ENCODE results near the gene PRSS21.

Gene PRSS21

GRCh38 chr16:2825906-2826305, 8.9 kb downstream of the PRSS21 start:
- no peak for DNase-seq (ENCODE audit: low read depth)

GRCh38 chr16:2826591-2827373, 9.7 kb downstream of the PRSS21 start:
- DNase-seq (ENCODE audit: low read depth), result no peak

More at GRCh38 chr16:2825906-2826305, 8.9 kb downstream of the PRSS21 start:
- no peak overlapping the region for H3K4me3 ChIP-seq (ENCODE audit: low read depth, low read length)
- no peak for TF ChIP-seq CTCF (IDR thresholded peaks at IDR 0.05; ENCODE audit: control insufficient read depth, extremely low read depth, insufficient read depth)

GRCh38 chr16:2827374-2827791, 10.3 kb downstream of the PRSS21 start:
- DNase-seq (ENCODE audit: low read depth), result no peak
- no peak overlapping the region for H3K4me3 ChIP-seq (ENCODE audit: low read depth, low read length)
- TF ChIP-seq CTCF (IDR thresholded peaks at IDR 0.05; ENCODE audit: control insufficient read depth, extremely low read depth, insufficient read depth), result no peak

More at GRCh38 chr16:2826591-2827373, 9.7 kb downstream of the PRSS21 start:
- no peak for TF ChIP-seq CTCF (IDR thresholded peaks at IDR 0.05; ENCODE audit: control insufficient read depth, extremely low read depth, insufficient read depth)
- H3K4me3 ChIP-seq (ENCODE audit: low read depth, low read length), result no peak overlapping the region

- TF ChIP-seq CTCF (IDR thresholded peaks at IDR 0.05; ENCODE audit: control insufficient read depth, extremely low read depth, insufficient read depth), result no peak
- H3K4me3 ChIP-seq (ENCODE audit: low read depth, low read length), result no peak overlapping the region
- DNase-seq (ENCODE audit: low read depth), result no peak
Observed at GRCh38 chr16:2827831-2828520, 10.9 kb downstream of the PRSS21 start.

DNA sequence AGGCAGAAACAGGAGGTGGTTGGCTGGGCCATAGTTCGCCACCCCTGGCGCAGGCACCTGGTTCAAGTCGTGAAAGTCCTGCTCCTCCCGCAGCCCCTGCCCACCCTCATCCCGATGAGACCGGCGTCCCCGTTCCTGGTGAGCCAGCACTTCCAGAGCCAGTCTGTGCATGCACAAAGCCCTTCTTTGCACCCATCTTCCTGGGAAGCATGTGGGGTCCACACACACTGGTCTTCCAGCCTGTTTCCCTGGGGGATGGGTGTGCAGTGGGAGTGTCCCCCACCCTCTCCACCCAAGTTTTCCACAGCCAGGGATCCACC, 11.4 kb downstream of the PRSS21 start:
- DNase-seq (ENCODE audit: low read depth), result no peak
- no peak overlapping the region for H3K4me3 ChIP-seq (ENCODE audit: low read depth, low read length)
- no peak for TF ChIP-seq CTCF (IDR thresholded peaks at IDR 0.05; ENCODE audit: control insufficient read depth, extremely low read depth, insufficient read depth)

GRCh38 chr16:2828876-2829430, 11.9 kb downstream of the PRSS21 start:
- no peak for DNase-seq (ENCODE audit: low read depth)

More at GRCh38 chr16:2828876-2829430, 11.9 kb downstream of the PRSS21 start:
- peak overlapping the region; percentile 59 for H3K4me3 ChIP-seq (ENCODE audit: low read depth, low read length)
- TF ChIP-seq CTCF (IDR thresholded peaks at IDR 0.05; ENCODE audit: control insufficient read depth, extremely low read depth, insufficient read depth), result no peak
